GM18505 (cell line): Measurements from ENCODE around the gene DNAH3.
"Not testable (repeated sequence)": the region's sequence is repeated elsewhere in the genome, so short reads cannot be mapped to it uniquely, and the experiment has no call there.

Experiments used
- ATAC-seq: cut with Tn5 transposase; IDR thresholded peaks from one replicate; pipeline ENCODE4 v1.9.1; 2021; ENCODE audit not compliant: unreplicated experiment
- POLR2A ChIP-seq: IDR thresholded peaks from 4 replicates; pipeline ENCODE4 v1.6.1; 2011; ENCODE audit warnings: borderline replicate concordance; ENCODE audit not compliant: insufficient read depth, insufficient read length; ENCODE audit errors: extremely low read depth

The DNAH3 gene

DNA sequence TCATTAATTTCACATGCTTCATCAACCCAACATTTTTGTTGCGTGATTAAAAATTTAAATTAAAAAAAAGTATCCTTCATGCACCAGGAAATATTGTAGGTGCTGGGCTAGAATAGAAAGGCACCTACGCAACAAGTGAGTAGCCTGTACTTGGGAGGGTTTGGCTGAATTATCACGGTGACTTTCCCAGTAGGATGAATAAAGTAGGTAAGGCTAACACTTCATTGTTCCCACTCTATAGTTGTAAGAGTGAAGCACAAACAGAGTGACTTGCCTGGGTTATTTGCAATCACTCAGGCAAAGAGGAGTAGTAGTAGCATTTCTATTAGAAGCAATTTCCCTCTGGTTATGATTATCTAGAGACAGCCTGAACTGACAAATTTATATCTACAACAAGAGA lies 62.5 kb downstream of the DNAH3 start:
- ATAC-seq, result no peak
- TF ChIP-seq POLR2A, result no peak

DNA sequence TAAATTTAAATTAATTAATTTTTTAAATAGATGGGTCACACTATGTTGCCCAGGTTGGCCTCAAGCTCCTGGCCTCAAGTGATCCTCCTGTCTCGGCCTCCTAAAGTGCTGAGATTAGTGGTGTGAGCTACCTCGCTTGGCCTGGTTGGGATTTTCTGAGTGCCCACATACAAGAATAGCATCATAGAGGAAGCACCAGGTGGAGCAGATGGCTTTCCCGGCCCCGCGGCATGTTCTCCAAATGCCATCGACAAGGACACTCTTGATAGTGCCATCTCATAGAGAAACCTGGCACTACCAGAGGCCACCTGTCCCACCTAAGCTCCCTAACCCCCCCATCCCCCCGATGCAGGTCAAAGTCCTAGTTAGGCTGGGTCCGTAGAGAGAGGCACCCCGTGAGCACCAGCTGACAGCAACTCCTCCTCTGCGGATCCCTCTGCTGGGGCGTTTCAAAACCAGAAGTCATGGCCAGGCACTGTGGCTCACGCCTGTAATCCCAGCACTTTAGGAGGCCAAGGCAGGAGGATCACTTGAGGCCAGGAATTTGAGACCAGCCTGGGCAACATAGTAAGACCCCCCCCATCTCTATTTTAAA lies 65.9 kb downstream of the DNAH3 start:
- ATAC-seq, result no peak

DNA sequence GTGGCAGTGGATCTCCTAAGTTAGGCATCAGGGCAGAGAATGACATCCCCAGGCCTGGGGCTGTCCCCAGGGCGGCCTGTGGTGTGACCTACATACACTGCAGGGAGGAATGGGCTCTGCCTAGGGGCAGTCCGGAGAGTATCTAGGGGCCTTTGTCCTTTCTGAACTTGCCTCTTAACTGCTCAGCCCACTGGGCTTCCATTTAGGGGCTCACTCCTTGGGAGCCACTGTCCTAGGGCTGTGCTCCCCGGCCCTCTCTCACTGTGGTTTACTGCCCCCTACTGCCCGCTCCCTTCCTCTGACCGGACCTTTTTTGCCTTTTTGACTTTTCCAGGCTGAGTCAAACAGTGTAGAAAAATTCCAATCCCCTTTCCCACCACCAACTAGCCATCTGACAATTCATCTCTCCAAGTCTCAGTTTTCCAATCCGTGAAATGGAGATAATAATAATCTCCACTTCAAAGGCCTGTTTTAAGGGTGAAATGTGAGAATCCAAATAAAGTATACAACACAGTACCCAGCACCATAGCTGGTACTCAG lies 66.8 kb downstream of the DNAH3 start:
- no peak for ATAC-seq
- no peak for TF ChIP-seq POLR2A

More for the DNA sequence above, 65.9 kb downstream of the DNAH3 start:
- TF ChIP-seq POLR2A, result no peak

DNA sequence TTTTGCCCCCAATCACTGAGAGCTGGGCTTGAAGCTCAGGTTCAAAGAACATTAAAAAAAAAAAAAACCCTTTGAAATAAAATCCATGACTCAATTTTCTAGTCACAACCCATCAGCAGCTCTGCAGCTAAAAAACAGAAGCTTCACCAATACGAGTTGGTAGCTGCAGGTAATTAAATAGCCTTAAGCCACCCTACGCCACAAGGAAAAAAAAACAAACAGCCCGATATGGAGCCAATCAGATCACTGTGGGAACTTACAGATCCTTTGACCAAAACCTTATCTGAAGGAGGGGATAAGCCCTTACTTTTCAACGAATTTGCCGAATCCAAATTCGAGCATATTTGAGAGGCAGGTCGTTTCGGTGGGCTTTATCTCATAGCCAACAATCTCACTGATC lies 69.3 kb downstream of the DNAH3 start:
- no peak for ATAC-seq
- no peak for TF ChIP-seq POLR2A

DNA sequence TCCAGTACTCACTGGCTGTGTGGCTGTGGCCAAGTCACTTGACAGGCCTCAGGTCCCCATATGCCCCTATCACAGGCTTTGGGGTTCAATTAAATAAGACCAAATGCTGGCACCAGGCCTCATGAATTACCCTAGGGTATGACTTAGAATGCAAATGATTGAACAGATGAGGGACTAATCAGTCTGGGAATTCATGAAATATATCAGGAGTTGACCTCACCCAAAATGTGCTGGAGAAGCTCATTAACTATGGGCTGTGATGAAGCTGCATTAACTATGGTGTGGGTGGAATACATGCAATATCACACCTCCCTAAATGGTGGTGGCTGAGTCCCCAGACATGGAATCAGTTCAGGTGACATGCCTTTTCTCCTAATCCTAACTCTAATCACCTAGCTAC lies 72.1 kb downstream of the DNAH3 start:
- no peak for TF ChIP-seq POLR2A

DNA sequence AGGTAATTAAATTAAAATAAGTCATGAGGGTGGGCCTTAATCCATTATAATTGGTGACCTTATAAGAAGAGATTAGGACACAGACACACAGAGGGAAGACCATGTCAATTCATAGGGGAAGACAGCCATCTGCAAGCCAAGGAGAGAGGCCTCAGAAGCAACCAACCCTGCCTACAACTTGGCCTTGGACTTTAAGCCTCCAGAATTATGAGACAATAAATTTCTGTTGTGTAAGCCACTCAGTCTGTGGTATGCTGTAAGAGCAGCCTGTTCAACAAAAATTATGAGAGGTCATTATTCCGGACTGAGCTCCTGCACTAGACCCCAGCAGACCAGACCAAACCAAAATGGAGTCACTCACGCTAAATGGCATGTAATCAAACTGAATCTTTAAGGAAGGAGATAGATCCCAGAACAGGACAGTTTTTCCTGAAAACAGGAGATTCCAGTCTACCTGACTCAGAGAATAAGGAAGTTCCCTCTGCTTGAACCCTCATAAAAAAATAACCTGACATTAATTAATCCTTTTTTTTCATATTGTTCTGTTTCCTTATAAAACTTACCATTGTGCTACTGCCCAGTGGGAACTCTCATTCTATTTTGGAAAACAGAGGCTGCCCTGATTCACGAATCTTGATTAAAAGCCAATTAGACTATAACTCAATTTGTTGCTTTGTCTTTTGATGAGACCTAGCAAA lies 74.3 kb downstream of the DNAH3 start:
- no peak for ATAC-seq
- no peak for TF ChIP-seq POLR2A

More for the DNA sequence above, 72.1 kb downstream of the DNAH3 start:
- ATAC-seq, result no peak

DNA sequence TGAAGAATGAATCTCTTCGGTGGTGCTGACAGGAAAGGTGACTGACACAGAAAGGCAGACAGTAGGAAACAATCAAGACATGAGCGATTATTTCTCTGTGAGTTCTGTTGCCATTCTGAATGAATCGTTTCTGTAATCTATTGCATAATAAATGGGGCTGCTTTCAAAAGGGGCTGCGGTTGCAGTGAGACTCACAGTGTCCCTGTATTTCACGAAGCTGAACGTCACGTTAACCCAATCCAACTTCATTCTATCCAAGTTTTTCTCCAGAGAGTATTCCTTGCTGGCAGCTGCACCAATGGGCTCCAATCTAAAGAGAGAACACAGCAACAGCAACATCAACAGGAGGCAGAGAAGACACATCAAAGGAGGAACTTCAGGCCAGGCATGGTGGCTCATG lies 75.4 kb downstream of the DNAH3 start:
- ATAC-seq, result no peak
- no peak for TF ChIP-seq POLR2A

DNA sequence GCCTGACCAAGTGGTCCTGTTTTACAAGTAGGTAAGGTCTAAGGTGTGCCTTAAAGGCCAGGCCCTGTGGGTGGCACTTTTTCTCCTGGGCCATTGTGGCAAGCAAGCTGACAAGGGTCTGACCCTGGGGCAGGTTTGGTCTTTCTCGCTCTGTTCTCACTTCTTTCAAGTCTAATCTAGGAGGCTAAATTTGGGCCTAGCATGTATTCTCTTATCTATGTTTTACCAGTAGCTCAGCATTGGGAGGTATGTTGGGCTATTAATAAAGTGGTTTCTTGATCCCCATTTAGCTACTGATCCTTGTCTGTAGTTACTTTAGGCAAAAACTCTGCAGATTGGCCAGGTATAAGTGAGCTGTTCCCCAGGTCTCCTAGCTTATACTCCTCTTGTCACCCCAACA lies 77.7 kb downstream of the DNAH3 start:
- no peak for TF ChIP-seq POLR2A
- no peak for ATAC-seq

DNA sequence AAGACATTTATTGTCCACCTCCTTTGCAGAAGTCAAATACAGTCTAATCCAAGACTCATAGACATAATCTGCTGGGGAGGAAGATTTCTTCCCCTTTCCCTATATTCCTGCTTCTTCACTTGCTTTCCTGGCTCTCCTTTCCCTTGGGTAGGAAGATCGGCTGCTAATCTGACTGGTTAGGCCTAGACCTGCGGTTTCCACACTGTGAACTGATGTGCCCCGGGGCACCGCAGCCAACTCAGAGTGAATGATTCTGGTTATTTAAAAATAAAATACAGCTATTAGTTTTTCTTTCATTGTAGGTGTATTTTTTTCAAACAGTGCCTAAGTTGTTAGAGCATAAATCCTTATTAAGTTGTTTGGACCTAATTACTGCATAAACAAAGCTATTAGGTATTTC lies 78.9 kb downstream of the DNAH3 start:
- ATAC-seq, result no peak
- TF ChIP-seq POLR2A, result no peak

DNA sequence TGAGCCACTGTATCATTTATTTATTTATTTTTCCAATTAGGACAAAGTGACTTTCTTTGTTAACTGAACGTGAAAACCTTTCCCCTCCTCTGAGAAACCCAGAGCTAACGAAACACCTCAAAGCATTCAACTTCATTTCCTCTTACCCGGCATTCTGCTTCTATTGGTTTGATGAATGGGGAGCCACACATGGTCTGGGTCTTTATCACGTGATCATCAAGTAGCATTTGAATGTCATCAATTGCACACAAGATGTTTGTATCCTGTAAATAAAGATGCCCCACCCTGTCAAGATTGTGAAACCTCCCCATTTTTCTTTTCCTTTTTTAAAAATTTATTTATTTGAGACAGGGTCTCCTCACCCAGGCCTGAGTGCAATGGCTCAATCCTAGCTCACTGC lies 80.1 kb downstream of the DNAH3 start:
- no peak for TF ChIP-seq POLR2A
- no peak for ATAC-seq

DNA sequence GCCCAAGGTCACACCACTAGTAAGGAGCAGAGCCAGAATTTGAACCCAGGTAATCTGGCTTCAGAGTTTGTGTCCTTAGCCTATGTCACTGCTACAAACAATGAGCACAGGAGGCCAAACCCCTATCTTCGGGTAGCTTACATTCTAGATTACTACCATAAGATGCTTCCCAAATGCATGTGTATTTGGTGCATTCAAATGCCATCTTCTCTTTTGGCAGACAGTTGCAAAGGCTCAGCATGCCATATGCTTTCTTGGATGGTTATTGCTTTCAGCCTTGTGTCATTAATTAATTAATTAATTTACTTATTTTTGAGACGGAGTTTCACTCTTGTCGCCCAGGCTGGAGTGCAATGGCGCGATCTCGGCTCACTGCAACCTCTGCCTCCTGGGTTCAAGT lies 80.7 kb downstream of the DNAH3 start:
- TF ChIP-seq POLR2A, result no peak
- no peak for ATAC-seq

DNA sequence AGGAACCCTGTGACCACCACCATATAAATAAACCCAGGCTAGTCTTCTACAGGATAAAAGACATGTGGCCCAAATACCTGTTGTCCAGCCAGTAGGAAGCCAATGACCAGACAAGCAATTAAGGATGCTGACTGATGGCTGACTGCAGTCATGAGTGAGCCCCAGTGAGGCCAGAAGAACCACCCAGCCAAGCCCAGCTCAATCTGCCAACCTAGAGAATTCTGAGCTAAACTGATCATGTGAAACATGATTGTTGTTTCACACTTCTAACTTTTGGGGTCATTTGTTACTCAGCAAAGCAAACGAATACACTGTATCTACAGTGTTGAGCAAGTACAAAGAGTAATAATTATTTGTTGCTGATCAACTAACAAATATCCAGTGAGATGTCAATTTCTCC lies 86.4 kb downstream of the DNAH3 start:
- no peak for ATAC-seq
- TF ChIP-seq POLR2A, result no peak

DNA sequence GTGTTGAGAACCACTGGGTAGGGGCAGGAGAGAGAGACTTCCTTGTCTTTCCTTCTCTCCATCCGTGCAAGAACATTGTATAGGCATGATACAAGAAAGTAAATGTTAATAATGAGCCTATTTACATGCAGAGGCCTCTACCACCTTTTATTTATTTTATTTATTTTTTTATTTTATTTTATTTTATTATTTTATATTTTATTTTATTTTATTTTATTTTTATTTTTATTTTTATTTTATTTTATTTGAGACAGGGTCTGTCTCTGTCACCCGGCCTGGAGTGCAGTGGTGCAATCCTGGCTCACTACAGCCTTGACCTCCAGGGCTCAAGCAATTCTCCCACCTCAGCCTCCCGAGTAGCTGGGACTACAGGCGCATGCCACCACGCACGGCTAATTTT lies 87.3 kb downstream of the DNAH3 start:
- ATAC-seq, result not testable (repeated sequence)

DNA sequence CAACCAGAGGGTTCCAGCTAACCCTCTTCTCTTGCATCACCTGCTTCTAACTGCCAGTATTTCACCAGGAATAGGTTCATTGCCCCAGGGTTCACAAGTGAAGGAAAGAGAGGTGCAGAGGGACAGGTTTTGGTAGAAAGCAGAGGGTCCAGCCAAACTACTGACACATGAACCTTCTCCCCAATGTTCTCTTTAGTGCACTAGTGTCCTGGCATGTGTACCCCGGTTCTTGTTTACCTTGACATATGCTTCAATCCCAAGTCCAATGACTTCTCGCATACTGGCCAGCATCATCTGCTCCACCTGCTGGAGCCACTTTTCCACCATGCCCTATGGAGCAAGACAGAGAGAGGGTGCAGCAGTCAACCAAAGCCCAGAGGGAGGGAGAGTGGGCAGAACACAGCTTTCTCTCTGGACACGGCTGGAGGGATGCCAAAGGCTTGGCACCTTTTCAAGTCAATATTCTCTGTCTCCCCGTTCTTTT lies 90.6 kb downstream of the DNAH3 start:
- ATAC-seq, result no peak
- no peak for TF ChIP-seq POLR2A
